Prostate gland (tissue), 2 donors: Measurements from ENCODE around the gene SNX1.
"Not testable (repeated sequence)": the region's sequence is repeated elsewhere in the genome, so short reads cannot be mapped to it uniquely, and the experiment has no call there.

Source experiments
- POLR2AphosphoS5 ChIP-seq: sonication (generic); formaldehyde crosslinking; IDR thresholded peaks from one replicate; pipeline ENCODE4 v1.6.1; 2017; ENCODE audit warnings: antibody characterized with exemption
- TF ChIP-seq, protein P1 (sequence below), 4 experiments: fragments of 200-600 bp in 2 of 4; fragments of 450-650 bp in 2 of 4; sonication (generic) in 2 of 4; IDR thresholded peaks; 1 replicate in 3 of 4; 2 replicates in 1 of 4; pipeline ENCODE4 v1.5.1; 2016 to 2019; ENCODE audit warnings: antibody characterized with exemption in 4 of 4, mild to moderate bottlenecking in 2 of 4, moderate library complexity in 2 of 4

DNA sequence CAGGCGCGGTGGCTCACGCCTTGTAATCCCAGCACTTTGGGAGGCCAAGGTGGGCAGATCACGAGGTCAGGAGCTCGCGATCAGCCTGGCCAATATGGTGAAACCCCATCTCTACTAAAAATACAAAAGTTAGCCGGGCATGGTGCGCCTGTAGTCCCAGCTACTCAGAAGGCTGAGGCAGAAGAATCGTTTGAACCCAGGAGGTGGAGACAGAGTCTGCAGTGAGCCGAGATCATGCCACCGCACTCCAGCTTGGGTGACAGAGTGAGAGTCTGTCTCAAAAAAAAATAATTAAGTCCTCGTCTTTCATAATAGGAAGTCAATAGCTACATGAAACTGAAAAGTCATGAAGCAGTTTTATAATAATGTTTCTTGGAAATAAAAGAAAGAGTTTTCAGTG lies 42.1 kb upstream of the SNX1 start:
- TF ChIP-seq POLR2AphosphoS5, result not testable (repeated sequence)
- TF ChIP-seq, protein P1, sequence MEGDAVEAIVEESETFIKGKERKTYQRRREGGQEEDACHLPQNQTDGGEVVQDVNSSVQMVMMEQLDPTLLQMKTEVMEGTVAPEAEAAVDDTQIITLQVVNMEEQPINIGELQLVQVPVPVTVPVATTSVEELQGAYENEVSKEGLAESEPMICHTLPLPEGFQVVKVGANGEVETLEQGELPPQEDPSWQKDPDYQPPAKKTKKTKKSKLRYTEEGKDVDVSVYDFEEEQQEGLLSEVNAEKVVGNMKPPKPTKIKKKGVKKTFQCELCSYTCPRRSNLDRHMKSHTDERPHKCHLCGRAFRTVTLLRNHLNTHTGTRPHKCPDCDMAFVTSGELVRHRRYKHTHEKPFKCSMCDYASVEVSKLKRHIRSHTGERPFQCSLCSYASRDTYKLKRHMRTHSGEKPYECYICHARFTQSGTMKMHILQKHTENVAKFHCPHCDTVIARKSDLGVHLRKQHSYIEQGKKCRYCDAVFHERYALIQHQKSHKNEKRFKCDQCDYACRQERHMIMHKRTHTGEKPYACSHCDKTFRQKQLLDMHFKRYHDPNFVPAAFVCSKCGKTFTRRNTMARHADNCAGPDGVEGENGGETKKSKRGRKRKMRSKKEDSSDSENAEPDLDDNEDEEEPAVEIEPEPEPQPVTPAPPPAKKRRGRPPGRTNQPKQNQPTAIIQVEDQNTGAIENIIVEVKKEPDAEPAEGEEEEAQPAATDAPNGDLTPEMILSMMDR (IDR thresholded peaks at IDR 0.05), result not testable (repeated sequence)
